ENCODE measurements around the gene TMEM245. TPM values are rescaled to one million over a fixed set of nuclear protein-coding genes. Genes with fewer than 3 reads are reported as not detected.
A peak's percentile ranks its signal among the peaks of the same experiment; 100 is the strongest.

Gene TMEM245
- total and polyA plus RNA-seq, 2 donors (not counting 1 experiment from before 2014, with no cell fraction given), result 6.3 to 34.3 TPM

DNA sequence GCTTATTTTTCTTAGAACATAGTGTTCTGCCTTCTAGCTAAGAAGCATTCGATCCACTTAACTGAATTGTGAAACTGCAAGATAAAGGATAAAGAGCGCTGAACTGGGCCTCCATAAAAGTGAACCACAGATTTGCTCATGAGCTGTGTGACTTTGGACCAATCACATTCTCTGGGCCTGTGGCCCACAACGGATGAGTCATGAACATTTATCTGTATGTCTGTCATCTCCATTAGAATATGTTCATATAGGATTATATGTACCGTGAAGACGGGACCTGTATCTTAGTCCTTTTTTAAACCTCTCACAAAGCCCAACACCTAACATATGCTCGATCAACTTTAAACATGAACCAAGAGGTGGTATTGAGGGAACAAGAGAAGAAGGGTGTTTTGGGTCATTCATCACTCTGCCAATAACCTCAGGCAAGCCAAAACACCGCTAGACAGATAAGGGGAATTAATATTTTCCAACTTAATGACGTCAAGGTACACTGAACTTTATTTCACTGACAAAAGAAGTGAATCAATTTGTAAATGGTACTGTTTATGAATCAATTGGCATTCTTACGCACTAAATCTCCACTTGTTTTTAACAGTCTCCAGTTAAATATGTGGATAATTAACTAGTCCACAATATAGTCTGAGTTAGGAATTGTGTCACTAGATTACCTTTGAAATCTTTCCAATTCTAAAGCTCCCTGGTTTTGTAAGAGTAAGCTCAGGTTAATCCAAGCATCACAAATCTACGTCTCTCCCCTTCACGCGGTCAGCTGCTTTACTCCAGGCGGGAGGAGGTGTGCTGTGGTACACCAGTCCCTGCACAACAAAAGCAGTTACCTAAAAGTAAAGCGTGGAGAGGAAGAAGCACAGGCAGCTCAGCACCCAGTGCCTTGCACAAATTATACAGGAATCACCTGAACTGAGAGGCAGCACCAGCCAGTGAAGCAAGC, 1.6 kb downstream of the TMEM245 start:
- H3K9me3 Mint-ChIP-seq (ENCODE audit: insufficient read depth), result no peaks in the 10 kb centered on the region
- intact Hi-C loops (cut with micrococcal nuclease), result loop anchor here (2.0 to 10.0 kb wide), 3 partner anchors 13 to 297 kb away; no protein-coding TSS in a partner anchor
- peak overlapping the region; percentile 91 for H3K4me3 Mint-ChIP-seq
- ATAC-seq (ENCODE audit: low read depth) (no peak), DNase-seq (no peak)
- H2AFZ ChIP-seq (ENCODE audit: insufficient read depth, low read depth, low read length, poor library complexity, severe bottlenecking), result no peak overlapping the region
- peaks cover 52% of the 10 kb centered on the region for H4K20me1 ChIP-seq (ENCODE audit: control insufficient read depth, insufficient read depth, low read length, poor library complexity, severe bottlenecking)
- H3K4me1 Mint-ChIP-seq, result peaks cover 45% of the 10 kb centered on the region
- H3K4me1 ChIP-seq (ENCODE audit: control insufficient read depth in 2 of 2, insufficient read depth in 2 of 2, low read length in 2 of 2), result peaks cover 18 to 32% of the 10 kb centered on the region in 2 donors
- H3K79me2 ChIP-seq (ENCODE audit: control insufficient read depth, insufficient read depth, low read length), result peaks cover 63% of the 10 kb centered on the region
- 64% methylated on average over 3 of the region's 14 CpGs for WGBS (ENCODE audit: insufficient coverage)
- ChIA-PET CTCF (no interaction called here), POLR2A (interaction anchor here (0.9 kb wide), 1 partner anchor 9 kb away, joined by 4 read pairs; no protein-coding TSS in a partner anchor)
- no peak for TF ChIP-seq EZH2 (IDR thresholded peaks at IDR 0.05; ENCODE audit: borderline replicate concordance, insufficient read depth, low read depth, low read length, poor library complexity, severe bottlenecking)
- TF ChIP-seq, protein P1, sequence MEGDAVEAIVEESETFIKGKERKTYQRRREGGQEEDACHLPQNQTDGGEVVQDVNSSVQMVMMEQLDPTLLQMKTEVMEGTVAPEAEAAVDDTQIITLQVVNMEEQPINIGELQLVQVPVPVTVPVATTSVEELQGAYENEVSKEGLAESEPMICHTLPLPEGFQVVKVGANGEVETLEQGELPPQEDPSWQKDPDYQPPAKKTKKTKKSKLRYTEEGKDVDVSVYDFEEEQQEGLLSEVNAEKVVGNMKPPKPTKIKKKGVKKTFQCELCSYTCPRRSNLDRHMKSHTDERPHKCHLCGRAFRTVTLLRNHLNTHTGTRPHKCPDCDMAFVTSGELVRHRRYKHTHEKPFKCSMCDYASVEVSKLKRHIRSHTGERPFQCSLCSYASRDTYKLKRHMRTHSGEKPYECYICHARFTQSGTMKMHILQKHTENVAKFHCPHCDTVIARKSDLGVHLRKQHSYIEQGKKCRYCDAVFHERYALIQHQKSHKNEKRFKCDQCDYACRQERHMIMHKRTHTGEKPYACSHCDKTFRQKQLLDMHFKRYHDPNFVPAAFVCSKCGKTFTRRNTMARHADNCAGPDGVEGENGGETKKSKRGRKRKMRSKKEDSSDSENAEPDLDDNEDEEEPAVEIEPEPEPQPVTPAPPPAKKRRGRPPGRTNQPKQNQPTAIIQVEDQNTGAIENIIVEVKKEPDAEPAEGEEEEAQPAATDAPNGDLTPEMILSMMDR (IDR thresholded peaks at IDR 0.05), result no peak
- H3K9ac ChIP-seq (ENCODE audit: low read length), result peak overlapping the region; percentile 92
- H3K9me3 ChIP-seq (ENCODE audit: control extremely low read depth in 1 of 3, control insufficient read depth in 2 of 3, insufficient read depth in 1 of 3, low read length in 2 of 3), result no peaks in the 10 kb centered on the region
- no peaks in the 10 kb centered on the region for H3K27me3 ChIP-seq (replicated peaks in 1 of 4; ENCODE audit: control extremely low read depth in 1 of 4, control insufficient read depth in 3 of 4, insufficient read depth in 4 of 4, low read length in 3 of 4)
- no peaks in the 10 kb centered on the region for H3K36me3 ChIP-seq (replicated peaks in 1 of 2; ENCODE audit: control extremely low read depth in 1 of 2, control insufficient read depth in 1 of 2, extremely low read depth in 1 of 2, insufficient read depth in 2 of 2, low read length in 1 of 2)
- H3K27me3 Mint-ChIP-seq, result no peaks in the 10 kb centered on the region
- H3K4me3 ChIP-seq (ENCODE audit: control extremely low read depth in 1 of 5, extremely low read depth in 1 of 5, insufficient read depth in 1 of 5, low read depth in 2 of 5, low read length in 4 of 5), result peak overlapping the region; percentile 63 to 89 (median 74)
- peak overlapping the region; percentile 93 for H3K4me2 ChIP-seq (replicated peaks; ENCODE audit: low read depth, low read length, poor library complexity, severe bottlenecking)
- peak overlapping the region; percentile 86 for H3K27ac Mint-ChIP-seq
- no peak overlapping the region for H3K27ac ChIP-seq (ENCODE audit: low read length in 2 of 2)
